HG03159 (cell line): ENCODE measurements around the gene KRT6B.
"Not testable (repeated sequence)": the region's sequence is repeated elsewhere in the genome, so short reads cannot be mapped to it uniquely, and the experiment has no call there.

Source experiments
- ATAC-seq: cut with Tn5 transposase; IDR thresholded peaks from one replicate; pipeline ENCODE4 v1.9.1; 2021; ENCODE audit warnings: mild to moderate bottlenecking, moderate library complexity; ENCODE audit not compliant: unreplicated experiment

KRT6B gene

GRCh38 chr12:52452101-52452500 is at the start of gene KRT6B:
TSS of gene KRT6B (minus strand) at chr12:52452146. CDS start at chr12:52452078, 68 bp downstream.
- no peak for ATAC-seq

GRCh38 chr12:52501490-52501889 is 49.5 kb upstream of the KRT6B start:
- no peak for ATAC-seq

GRCh38 chr12:52500574-52500973 is 48.6 kb upstream of the KRT6B start:
- ATAC-seq = not testable (repeated sequence)

GRCh38 chr12:52499806-52500560 is 48.0 kb upstream of the KRT6B start:
- ATAC-seq = no peak

- ATAC-seq = no peak
Measured at GRCh38 chr12:52498946-52499345, 47.0 kb upstream of the KRT6B start.

- no peak for ATAC-seq
Measured at GRCh38 chr12:52497975-52498374, 46.0 kb upstream of the KRT6B start.

GRCh38 chr12:52496590-52497071 is 44.7 kb upstream of the KRT6B start:
- ATAC-seq = no peak

GRCh38 chr12:52496054-52496453 is 44.1 kb upstream of the KRT6B start:
- no peak for ATAC-seq

GRCh38 chr12:52495389-52495788 is 43.4 kb upstream of the KRT6B start:
- ATAC-seq = no peak

GRCh38 chr12:52494518-52494917 is 42.6 kb upstream of the KRT6B start:
- no peak for ATAC-seq

GRCh38 chr12:52494100-52494499 is 42.2 kb upstream of the KRT6B start:
- ATAC-seq = no peak

- ATAC-seq = no peak
Measured at GRCh38 chr12:52493172-52493571, 41.2 kb upstream of the KRT6B start, which contains the start of gene KRT6A. TSS of gene KRT6A (minus strand) at chr12:52493257. CDS start at chr12:52493188, 69 bp downstream.

GRCh38 chr12:52492405-52492804 is 40.5 kb upstream of the KRT6B start:
- ATAC-seq = not testable (repeated sequence)

GRCh38 chr12:52491495-52491894 is 39.5 kb upstream of the KRT6B start:
- ATAC-seq = not testable (repeated sequence)

- ATAC-seq = no peak
Measured at GRCh38 chr12:52488736-52489135, 36.8 kb upstream of the KRT6B start.

GRCh38 chr12:52487744-52488443 is 35.9 kb upstream of the KRT6B start:
- not testable (repeated sequence) for ATAC-seq

GRCh38 chr12:52487211-52487610 is 35.3 kb upstream of the KRT6B start:
- ATAC-seq = no peak

GRCh38 chr12:52486166-52487105 is 34.5 kb upstream of the KRT6B start:
- no peak for ATAC-seq

GRCh38 chr12:52480073-52480472 is 28.1 kb upstream of the KRT6B start:
- no peak for ATAC-seq

GRCh38 chr12:52477651-52478050 is 25.7 kb upstream of the KRT6B start:
- ATAC-seq = no peak

GRCh38 chr12:52474212-52474611 is 22.3 kb upstream of the KRT6B start:
- ATAC-seq = no peak
